Endothelial cell of umbilical vein (primary cell): ENCODE measurements around the gene PIM3. TPM values are rescaled to one million over a fixed set of nuclear protein-coding genes. Genes with fewer than 3 reads are reported as not detected.

ENCODE experiments used
- Bru-seq: library from RNA; stranded (reverse); fragments of 400-500 nt; gene quantifications from one replicate; lab custom pipeline; 2021; lab: Mats Ljungman, UMichigan
- BruChase-seq, 2 experiments: library from RNA; stranded (reverse); fragments of 400-500 nt; gene quantifications; one replicate each; lab custom pipeline; 2021; lab: Mats Ljungman, UMichigan
- BruUV-seq: library from RNA; stranded (reverse); fragments of 400-500 nt; replicated peaks from 2 replicates; lab custom pipeline; 2021; lab: Mats Ljungman, UMichigan
- CTCF ChIA-PET: fragments of 300-600, 350-600 bp; sonication (Branson Sonifier 250); formaldehyde crosslinking; loops from one replicate; lab custom pipeline; 2021; ENCODE audit warnings: antibody characterized with exemption, inconsistent platforms; lab: Charles Lee
- POLR2A ChIA-PET: fragments of 300-600, 350-600 bp; sonication (Branson Sonifier 250); formaldehyde crosslinking; loops from one replicate; lab custom pipeline; 2021; ENCODE audit warnings: antibody characterized with exemption, inconsistent platforms; lab: Charles Lee
- DNase-seq: peaks from one replicate; pipeline ENCODE4 v3.0.0-alpha.2; 2011; ENCODE audit warnings: low read depth, low spot score
- FAIRE-seq: peaks from 2 replicates; lab custom pipeline; 2011; peaks lifted over from hg19 to GRCh38; lab: Jason Lieb, UNC
- H2AFZ ChIP-seq: 2 replicates; pipeline ENCODE4 v1.6.0; 2012; ENCODE audit warnings: low read depth, low read length, control low read depth, inconsistent platforms
- H3K27ac ChIP-seq: 2 replicates; pipeline ENCODE4 v1.5.1; 2011; ENCODE audit warnings: low read depth, mild to moderate bottlenecking, control low read depth, low read length, moderate library complexity; ENCODE audit not compliant: insufficient read depth
- H3K27me3 ChIP-seq, 2 experiments: 2 replicates each; pipeline versions ENCODE4 v1.6.0 to v1.6.1; 2011; ENCODE audit warnings: low read length in 2 of 2, mixed read lengths in 1 of 2; ENCODE audit not compliant: control insufficient read depth in 2 of 2, insufficient read depth in 2 of 2
- H3K36me3 ChIP-seq, 2 experiments: 2 replicates in 1 of 2; 3 replicates in 1 of 2; pipeline ENCODE4 v1.5.1; 2011; ENCODE audit warnings: low read length in 2 of 2, mild to moderate bottlenecking in 1 of 2, moderate library complexity in 1 of 2; ENCODE audit not compliant: control insufficient read depth in 2 of 2, insufficient read depth in 2 of 2; ENCODE audit errors: extremely low read depth in 1 of 2
- H3K4me1 ChIP-seq: 3 replicates; pipeline ENCODE4 v1.5.1; 2011; ENCODE audit warnings: mild to moderate bottlenecking, low read length; ENCODE audit not compliant: control insufficient read depth, insufficient read depth; ENCODE audit errors: extremely low read depth
- H3K4me2 ChIP-seq: 2 replicates; pipeline ENCODE4 v1.6.1; 2011; ENCODE audit warnings: low read length, control low read depth, mixed read lengths; ENCODE audit not compliant: insufficient read depth
- H3K4me3 ChIP-seq, 3 experiments: fragments of 200-600 bp in 1 of 3; sonication (generic), shearing (Covaris generic) in 1 of 3; replicated peaks in 1 of 3; 2 replicates each; pipeline ENCODE4 v1.5.1; 2011 to 2016; ENCODE audit warnings: control low read depth in 3 of 3, low read length in 3 of 3, mild to moderate bottlenecking in 2 of 3, inconsistent platforms in 1 of 3, low read depth in 1 of 3, moderate library complexity in 1 of 3; ENCODE audit not compliant: insufficient read depth in 1 of 3
- H3K79me2 ChIP-seq: 2 replicates; pipeline ENCODE4 v1.6.0; 2012; ENCODE audit warnings: low read length, inconsistent platforms; ENCODE audit not compliant: control insufficient read depth, insufficient read depth
- H3K9ac ChIP-seq: replicated peaks from 2 replicates; pipeline ENCODE3; 2011; ENCODE audit warnings: low read length, control low read depth; ENCODE audit not compliant: insufficient read depth; ENCODE audit errors: extremely low read depth
- H3K9me1 ChIP-seq: replicated peaks from 3 replicates; pipeline ENCODE4 v1.6.0; 2011; ENCODE audit warnings: mild to moderate bottlenecking, low read length; ENCODE audit not compliant: control insufficient read depth, insufficient read depth; ENCODE audit errors: extremely low read depth
- H3K9me3 ChIP-seq: replicated peaks from 2 replicates; pipeline ENCODE4 v1.5.1; 2012; ENCODE audit warnings: low read length, inconsistent platforms; ENCODE audit not compliant: control insufficient read depth, insufficient read depth
- H4K20me1 ChIP-seq: replicated peaks from 2 replicates; pipeline ENCODE3; 2011; ENCODE audit warnings: mild to moderate bottlenecking, low read length; ENCODE audit not compliant: control insufficient read depth, insufficient read depth; ENCODE audit errors: extremely low read depth
- EZH2 ChIP-seq: IDR thresholded peaks from 2 replicates; pipeline ENCODE4 v1.6.1; 2012; ENCODE audit warnings: borderline replicate concordance, low read depth, mild to moderate bottlenecking, moderate library complexity, low read length, inconsistent platforms; ENCODE audit not compliant: severe bottlenecking
- FOS ChIP-seq: IDR thresholded peaks from 2 replicates; pipeline ENCODE4 v1.6.1; 2011; ENCODE audit warnings: mild to moderate bottlenecking, low read length, moderate library complexity, borderline replicate concordance; ENCODE audit not compliant: insufficient read depth
- MAX ChIP-seq: IDR thresholded peaks from 2 replicates; pipeline ENCODE4 v1.6.1; 2011; ENCODE audit not compliant: insufficient read depth, insufficient read length
- MYC ChIP-seq: IDR thresholded peaks from one replicate; pipeline ENCODE4 v1.6.1; 2011; ENCODE audit warnings: mild to moderate bottlenecking, low read depth, low read length
- POLR2A ChIP-seq: IDR thresholded peaks from 2 replicates; pipeline ENCODE4 v1.6.1; 2012; ENCODE audit warnings: low read depth, mild to moderate bottlenecking, control low read depth, low read length
- POLR2AphosphoS5 ChIP-seq: IDR thresholded peaks from 2 replicates; pipeline ENCODE4 v1.6.1; 2012; ENCODE audit warnings: low read depth, mild to moderate bottlenecking, control low read depth, low read length, moderate library complexity; ENCODE audit not compliant: insufficient read depth
- dilution Hi-C: fragments of 300-500 bp; cut with MboI; formaldehyde crosslinking; loops from one replicate; pipeline ENCODE4 v1.15.0; 2019; ENCODE audit warnings: low sequenced_read_pairs; ENCODE audit not compliant: extremely low pct_ligation_motif_present
- intact Hi-C: fragments of 100-400 bp; cut with micrococcal nuclease; formaldehyde crosslinking; loops from one replicate; pipeline ENCODE4 v1.10.0; 2022
- long read RNA-seq: library from polyadenylated mRNA; stranded (forward); transcript quantifications from one replicate; pipeline ENCODE4 v2.0.0, GENCODE V29; 2021
- polyA minus RNA-seq, 3 experiments: library from RNA; depleted of rRNA, polyadenylated mRNA; stranded (reverse); fragments of >200 nt; gene quantifications; 1 replicate in 1 of 3; 2 replicates in 2 of 3; pipeline ENCODE4 v1.2.3, GENCODE V29; 2011
- polyA plus RNA-seq, 4 experiments: library from polyadenylated mRNA; depleted of rRNA in 3 of 4; stranded (reverse) in 3 of 4; unstranded in 1 of 4; fragments of >200 nt; gene quantifications; 2 replicates each; pipeline versions ENCODE4 v1.2.1 to v1.2.3, GENCODE V29; 2011 to 2012; ENCODE audit warnings: missing spikeins in 1 of 4
- total RNA-seq: library from RNA; stranded (reverse); gene quantifications from 2 replicates; pipeline ENCODE4 v1.2.3, GENCODE V29; 2021

PIM3 gene
- total RNA-seq (185 and 219 TPM in 2 replicates), polyA plus RNA-seq (131 and 172 TPM in 2 replicates), polyA minus RNA-seq (33.9 and 43.9 TPM in 2 replicates), Bru-seq, nascent RNA (percentile 88 among the genes with signal in this experiment), BruChase-seq, experiment 1, labeled RNA remaining after a 6-hour chase (percentile 84 among the genes with signal in this experiment), BruChase-seq, experiment 2, labeled RNA remaining after a 2-hour chase (percentile 99 among the genes with signal in this experiment)
- polyA plus RNA-seq (2011; cell fraction: cytosol; rRNA removed) = 57.5 and 89.5 TPM in 2 replicates
- polyA plus RNA-seq (2011; cell fraction: nucleus; rRNA removed) = 94.6 and 107 TPM in 2 replicates
- 42.1 and 86.7 TPM in 2 replicates for polyA plus RNA-seq (2012)
- polyA minus RNA-seq (2011; cell fraction: cytosol; rRNA and poly(A)+ RNA removed) = 25.2 TPM
- polyA minus RNA-seq (2011; cell fraction: nucleus; rRNA and poly(A)+ RNA removed) = 23.0 and 58.6 TPM in 2 replicates
- long read RNA-seq, transcript PIM3-201 (6 exons, 2,369 nt) = major isoform, 954 of 1,331 reads
- long read RNA-seq, partial matches to known transcripts = 302 of 1,331 reads
- long read RNA-seq, other reads (novel, unspliced or antisense) = 75 of 1,331 reads

GRCh38 chr22:49960159-49961004, at the start of gene PIM3:
PIM3 (plus strand) TSS chr22:49960772; CDS start chr22:49960948, 176 bp downstream.
- ChIA-PET CTCF (interaction anchor here (0.9 to 3.7 kb wide), 3 partner anchors 9 to 30 kb away, joined by 3 to 32 read pairs (median 3); no protein-coding TSS in a partner anchor), POLR2A (interaction anchor here (0.9 to 1.8 kb wide), 3 partner anchors 10 to 24 kb away, joined by 3 to 14 read pairs (median 3); no protein-coding TSS in a partner anchor)
- Histone ChIP-seq H3K27me3 (no peaks in the 10 kb centered on the region), H3K79me2 (peaks cover 46% of the 10 kb centered on the region), H3K4me2 (peak within 1 kb of the TSS; percentile 57), H3K4me3 (peak within 1 kb of the TSS; percentile 52 to 80 (median 59)), H3K27ac (peak within 1 kb of the TSS; percentile 80), H3K9me1 (no peaks in the 10 kb centered on the region), H3K9me3 (no peaks in the 10 kb centered on the region), H3K36me3 (peaks cover 19 to 31% of the 10 kb centered on the region in 2 experiments), H2AFZ (peak within 1 kb of the TSS; percentile 50), H4K20me1 (no peaks in the 10 kb centered on the region), H3K4me1 (peaks cover 25% of the 10 kb centered on the region), H3K9ac (peak within 1 kb of the TSS; percentile 84)
- DNase-seq (peak; percentile 97), FAIRE-seq (peak; percentile 91)
- dilution Hi-C loops (no loop called here), intact Hi-C loops (loop anchor here (1.0 kb wide), 2 partner anchors 24 to 42 kb away; partner anchors contain the start of genes ALG12 and CRELD2)
- TF ChIP-seq POLR2AphosphoS5 = peak; percentile 98
- no peak for TF ChIP-seq EZH2
- no peak for TF ChIP-seq MYC
- peak; percentile 59 for TF ChIP-seq MAX
- peak; percentile 7 for TF ChIP-seq FOS
- peak; percentile 96 for TF ChIP-seq POLR2A
- BruUV-seq = no TSS peak
